Colonic mucosa (tissue), 4 donors: Measurements from ENCODE around the gene CIDEC. TPM values are rescaled to one million over a fixed set of nuclear protein-coding genes. Genes with fewer than 3 reads are reported as not detected.
"Not testable (repeated sequence)": the region's sequence is repeated elsewhere in the genome, so short reads cannot be mapped to it uniquely, and the experiment has no call there.

Experiments
- DNase-seq: peaks from one replicate; pipeline ENCODE4 v3.0.0-alpha.2; 2020
- H3K27ac ChIP-seq: fragments of 200-600 bp; one replicate; pipeline ENCODE4 v1.8.0; 2021
- H3K27me3 ChIP-seq: fragments of 200-600 bp; one replicate; pipeline ENCODE4 v1.8.0; 2021
- H3K36me3 ChIP-seq: fragments of 200-600 bp; one replicate; pipeline ENCODE4 v1.8.0; 2021
- H3K4me1 ChIP-seq: fragments of 200-600 bp; one replicate; pipeline ENCODE4 v1.8.0; 2021; ENCODE audit warnings: mild to moderate bottlenecking
- H3K4me3 ChIP-seq: fragments of 200-600 bp; one replicate; pipeline ENCODE4 v1.8.0; 2021
- H3K9ac ChIP-seq, 2 donors: one replicate each; pipeline ENCODE4 v1.7.0; 2013; ENCODE audit warnings: control low read depth in 2 of 2, low read depth in 2 of 2, low read length in 2 of 2
- H3K9me3 ChIP-seq: fragments of 200-600 bp; one replicate; pipeline ENCODE4 v1.8.0; 2021
- CTCF ChIP-seq: fragments of 200-600 bp; IDR thresholded peaks from one replicate; pipeline ENCODE4 v1.8.0; 2022; ENCODE audit warnings: antibody characterized with exemption, mild to moderate bottlenecking
- intact Hi-C: fragments of 100-400 bp; cut with DNase I; formaldehyde crosslinking; loops from one replicate; pipeline ENCODE4 v1.14.1; 2022
- total RNA-seq, 2 donors: library from RNA; stranded (reverse); fragmentation: NEBNext Ultra II Directional in 1 of 2; extraction: Animal tissue kit (Norgen Biotek cat#: 25700) in 1 of 2; gene quantifications; one replicate each; pipeline ENCODE4 v1.2.1, GENCODE V29; 2021
- donor health status: healthy.
- donor health status: DM: no; HTN: no; CAD: no.
- donor health status: DM: no; HTN: no; CAD: no.

Gene CIDEC
- total RNA-seq, 2 donors from 2014 or later: 4.5 to 8.9 TPM

GRCh38 chr3:9903904-9904303, 23.9 kb upstream of the CIDEC start:
- Histone ChIP-seq H3K27ac (no peak overlapping the region), H3K27me3 (no peaks in the 10 kb centered on the region), H3K4me3 (peak overlapping the region; percentile 54), H3K9me3 (no peaks in the 10 kb centered on the region), H3K9ac (peak overlapping the region; percentile 13 to 97), H3K36me3 (no peaks in the 10 kb centered on the region), H3K4me1 (peaks cover 3% of the 10 kb centered on the region)
- intact Hi-C loops: no loop called here
- DNase-seq: no peak
- no peak for TF ChIP-seq CTCF

GRCh38 chr3:9903238-9903624, 23.2 kb upstream of the CIDEC start:
- DNase-seq: no peak
- H3K4me3 ChIP-seq: peak overlapping the region; percentile 54
- H3K9ac ChIP-seq: peak overlapping the region; percentile 40 to 97
- H3K36me3 ChIP-seq: no peaks in the 10 kb centered on the region
- peak overlapping the region; percentile 97 for H3K27ac ChIP-seq
- H3K9me3 ChIP-seq: no peaks in the 10 kb centered on the region
- intact Hi-C loops: no loop called here
- no peak for TF ChIP-seq CTCF
- no peaks in the 10 kb centered on the region for H3K27me3 ChIP-seq
- H3K4me1 ChIP-seq: peaks cover 3% of the 10 kb centered on the region

- peak; percentile 89 for DNase-seq
- H3K9ac ChIP-seq: peak within 1 kb of the TSS; percentile 53 to 97
- no peaks in the 10 kb centered on the region for H3K36me3 ChIP-seq
- H3K27ac ChIP-seq: peak within 1 kb of the TSS; percentile 97
- H3K27me3 ChIP-seq: no peaks in the 10 kb centered on the region
- peak within 1 kb of the TSS; percentile 54 for H3K4me3 ChIP-seq
- intact Hi-C loops: no loop called here
- peaks cover 4% of the 10 kb centered on the region for H3K4me1 ChIP-seq
- no peak for TF ChIP-seq CTCF
- H3K9me3 ChIP-seq: no peaks in the 10 kb centered on the region
Observed at GRCh38 chr3:9902372-9903237, 22.6 kb upstream of the CIDEC start, which contains the start of gene IL17RE. Gene IL17RE (plus strand): TSS chr3:9902848. CDS start chr3:9902933, 85 bp downstream.

DNA sequence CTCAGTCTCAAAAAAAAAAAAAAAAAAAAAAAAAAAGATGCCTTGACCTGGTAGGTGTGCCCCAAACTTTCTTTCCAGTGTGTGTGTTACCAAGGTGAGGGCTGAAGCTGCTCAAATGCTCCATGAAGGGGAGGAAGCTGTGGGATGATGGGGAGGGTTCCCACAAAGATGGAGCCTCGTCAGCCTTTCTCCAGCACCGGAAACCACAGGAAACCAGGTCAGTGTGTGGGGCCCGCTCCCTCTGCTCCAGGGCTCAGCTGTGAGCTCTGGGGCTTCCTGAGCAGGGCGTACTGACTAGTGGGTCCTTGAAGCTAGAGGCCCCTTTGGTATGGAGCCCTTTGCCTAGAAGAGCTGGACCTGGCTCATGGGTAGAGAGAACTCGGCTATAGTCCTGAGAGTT, 21.9 kb upstream of the CIDEC start:
- peak overlapping the region; percentile 97 for H3K27ac ChIP-seq
- H3K27me3 ChIP-seq: no peaks in the 10 kb centered on the region
- peaks cover 11% of the 10 kb centered on the region for H3K4me1 ChIP-seq
- TF ChIP-seq CTCF: no peak
- no peaks in the 10 kb centered on the region for H3K36me3 ChIP-seq
- peak overlapping the region; percentile 53 to 97 for H3K9ac ChIP-seq
- no peak for DNase-seq
- no peaks in the 10 kb centered on the region for H3K9me3 ChIP-seq
- H3K4me3 ChIP-seq: no peak overlapping the region
- intact Hi-C loops: no loop called here

DNA sequence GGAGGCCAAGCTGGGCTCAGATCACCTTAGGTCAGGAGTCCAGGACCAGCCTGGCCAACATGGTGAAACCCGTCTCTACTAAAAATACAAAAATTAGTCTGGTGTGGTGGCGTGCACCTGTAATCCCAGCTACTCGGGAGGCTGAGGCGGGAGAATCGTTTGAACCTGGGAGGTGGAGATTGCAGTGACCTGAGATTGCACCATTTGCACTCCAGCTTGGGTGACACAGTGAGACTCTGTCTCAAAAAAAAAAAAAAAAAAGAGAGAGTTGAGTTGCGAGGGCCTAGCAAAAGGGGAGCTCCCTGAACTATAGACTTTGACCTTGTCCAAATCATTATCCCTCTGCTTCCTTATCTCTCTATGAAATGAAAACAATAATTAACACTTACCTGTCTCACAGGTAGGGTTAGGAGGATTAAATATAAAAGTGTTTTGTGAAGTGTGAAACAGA, 20.9 kb upstream of the CIDEC start:
- DNase-seq: peak; percentile 59
- peak overlapping the region; percentile 97 for H3K27ac ChIP-seq
- not testable (repeated sequence) for H3K36me3 ChIP-seq

DNA sequence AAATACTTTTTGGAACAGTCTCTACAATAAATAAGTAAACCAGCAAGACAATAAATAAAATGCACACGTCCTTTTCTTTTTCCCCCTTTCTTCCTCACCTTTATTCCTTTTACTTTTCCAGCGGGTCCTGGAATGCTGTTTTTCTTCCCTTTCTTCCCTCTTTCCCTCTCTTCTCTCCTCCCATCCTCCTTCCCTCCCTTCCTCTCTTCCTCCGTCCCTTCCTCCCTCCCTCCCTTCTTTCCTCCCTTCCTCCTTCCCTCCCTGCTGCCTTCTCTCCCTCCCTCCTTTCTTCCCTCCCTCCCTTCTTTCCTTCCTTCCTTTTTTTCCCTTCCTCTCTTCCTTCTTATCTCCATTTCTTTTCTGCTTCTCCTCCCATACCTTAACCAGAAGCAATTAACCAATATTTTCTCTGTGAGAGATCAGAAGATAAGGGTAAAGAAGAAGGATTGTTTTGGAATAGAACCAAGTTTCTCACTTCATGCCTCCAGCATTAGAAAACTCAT, 19.3 kb upstream of the CIDEC start:
- TF ChIP-seq CTCF: no peak
- Histone ChIP-seq H3K27me3 (no peaks in the 10 kb centered on the region), H3K36me3 (no peaks in the 10 kb centered on the region), H3K9me3 (no peaks in the 10 kb centered on the region), H3K9ac (peak overlapping the region in 1 of 2 donors; percentile 88), H3K4me1 (peaks cover 13% of the 10 kb centered on the region), H3K4me3 (no peak overlapping the region), H3K27ac (peak overlapping the region; percentile 97)
- intact Hi-C loops: no loop called here
- DNase-seq: no peak

More for the DNA sequence above, 20.9 kb upstream of the CIDEC start:
- peaks cover 13% of the 10 kb centered on the region for H3K4me1 ChIP-seq
- intact Hi-C loops, H3K9ac ChIP-seq, H3K27me3 ChIP-seq, H3K9me3 ChIP-seq, H3K4me3 ChIP-seq: not testable (repeated sequence)
